OCI-LY3 (cell line): ENCODE measurements around the gene FAM199X.

Experiments used
- H2AFZ ChIP-seq: fragments of 200-600, 300-600 bp; shearing (Covaris generic); 2 replicates; pipeline ENCODE4 v1.6.0; 2014; ENCODE audit warnings: antibody characterized with exemption, low read depth, low read length
- H3K27ac ChIP-seq: fragments of 200-600, 300-600 bp; sonication (generic); 2 replicates; pipeline ENCODE4 v1.5.1; 2014; ENCODE audit warnings: mild to moderate bottlenecking, low read length, moderate library complexity, mixed read lengths
- H3K27me3 ChIP-seq: fragments of 200-600, 300-600 bp; sonication (generic); 2 replicates; pipeline ENCODE4 v1.6.1; 2014; ENCODE audit warnings: low read depth, low read length, mixed read lengths
- H3K36me3 ChIP-seq: fragments of 200-600, 300-600 bp; sonication (generic); replicated peaks from 2 replicates; pipeline ENCODE3; 2014; ENCODE audit warnings: low read depth, low read length, mixed read lengths
- H3K4me1 ChIP-seq: fragments of 300-600, 200-600 bp; sonication (generic); 2 replicates; pipeline ENCODE4 v1.6.1; 2014; ENCODE audit warnings: low read length, mixed read lengths
- H3K4me2 ChIP-seq: fragments of 200-600, 300-600 bp; sonication (generic); 2 replicates; pipeline ENCODE4 v1.6.1; 2014; ENCODE audit warnings: low read length, mixed read lengths
- H3K4me3 ChIP-seq: fragments of 300-600, 200-600 bp; sonication (generic); 2 replicates; pipeline ENCODE4 v1.5.1; 2014; ENCODE audit warnings: antibody characterized with exemption, mild to moderate bottlenecking, low read length, moderate library complexity
- H3K79me2 ChIP-seq: fragments of 300-600, 200-600 bp; shearing (Covaris generic); 2 replicates; pipeline ENCODE4 v1.6.1; 2014; ENCODE audit warnings: mild to moderate bottlenecking, low read length, mixed read lengths
- H3K9ac ChIP-seq: fragments of 300-600, 200-600 bp; shearing (Covaris generic); 2 replicates; pipeline ENCODE4 v1.6.0; 2014; ENCODE audit warnings: mild to moderate bottlenecking, low read length, moderate library complexity
- H3K9me3 ChIP-seq: fragments of 200-600, 300-600 bp; shearing (Covaris generic); 2 replicates; pipeline ENCODE4 v1.6.1; 2014; ENCODE audit warnings: low read length, mixed read lengths; ENCODE audit not compliant: insufficient read depth
- H4K20me1 ChIP-seq: fragments of 200-600, 300-600 bp; sonication (generic); 2 replicates; pipeline ENCODE4 v1.6.1; 2016; ENCODE audit warnings: low read length, mixed read lengths; ENCODE audit not compliant: insufficient read depth
- EZH2phosphoT487 ChIP-seq: fragments of 200-600 bp; shearing (Covaris generic); IDR thresholded peaks from 2 replicates; pipeline ENCODE4 v1.6.1; 2018; ENCODE audit warnings: antibody characterized with exemption, mixed run types, low read depth
- TF ChIP-seq, protein P1 (sequence below): fragments of 200-600, 300-600 bp; sonication (generic); IDR thresholded peaks from 2 replicates; pipeline ENCODE4 v1.5.1; 2014; ENCODE audit warnings: antibody characterized with exemption, low read length, low read depth

Gene FAM199X

GRCh38 chrX:104172788-104173187 is 6.5 kb downstream of the FAM199X start:
- no peak for TF ChIP-seq EZH2phosphoT487
- TF ChIP-seq, protein P1, sequence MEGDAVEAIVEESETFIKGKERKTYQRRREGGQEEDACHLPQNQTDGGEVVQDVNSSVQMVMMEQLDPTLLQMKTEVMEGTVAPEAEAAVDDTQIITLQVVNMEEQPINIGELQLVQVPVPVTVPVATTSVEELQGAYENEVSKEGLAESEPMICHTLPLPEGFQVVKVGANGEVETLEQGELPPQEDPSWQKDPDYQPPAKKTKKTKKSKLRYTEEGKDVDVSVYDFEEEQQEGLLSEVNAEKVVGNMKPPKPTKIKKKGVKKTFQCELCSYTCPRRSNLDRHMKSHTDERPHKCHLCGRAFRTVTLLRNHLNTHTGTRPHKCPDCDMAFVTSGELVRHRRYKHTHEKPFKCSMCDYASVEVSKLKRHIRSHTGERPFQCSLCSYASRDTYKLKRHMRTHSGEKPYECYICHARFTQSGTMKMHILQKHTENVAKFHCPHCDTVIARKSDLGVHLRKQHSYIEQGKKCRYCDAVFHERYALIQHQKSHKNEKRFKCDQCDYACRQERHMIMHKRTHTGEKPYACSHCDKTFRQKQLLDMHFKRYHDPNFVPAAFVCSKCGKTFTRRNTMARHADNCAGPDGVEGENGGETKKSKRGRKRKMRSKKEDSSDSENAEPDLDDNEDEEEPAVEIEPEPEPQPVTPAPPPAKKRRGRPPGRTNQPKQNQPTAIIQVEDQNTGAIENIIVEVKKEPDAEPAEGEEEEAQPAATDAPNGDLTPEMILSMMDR = no peak
- Histone ChIP-seq H2AFZ (no peak overlapping the region), H3K4me2 (no peak overlapping the region), H3K79me2 (peaks cover 44% of the 10 kb centered on the region), H3K4me3 (no peak overlapping the region), H3K4me1 (peaks cover 6% of the 10 kb centered on the region), H3K9me3 (no peaks in the 10 kb centered on the region), H4K20me1 (0 out of 2 replicates have a peak, but pooled peaks cover 3% of the 10 kb centered on the region), H3K9ac (no peak overlapping the region), H3K36me3 (peaks cover 9% of the 10 kb centered on the region), H3K27me3 (no peaks in the 10 kb centered on the region), H3K27ac (no peak overlapping the region)

GRCh38 chrX:104173841-104174240 is 7.6 kb downstream of the FAM199X start:
- TF ChIP-seq, protein P1 = no peak
- no peak for TF ChIP-seq EZH2phosphoT487
- no peak overlapping the region for H3K4me2 ChIP-seq
- peaks cover 9% of the 10 kb centered on the region for H3K36me3 ChIP-seq
- H3K4me1 ChIP-seq = no peaks in the 10 kb centered on the region
- H3K9ac ChIP-seq = no peak overlapping the region
- no peaks in the 10 kb centered on the region for H4K20me1 ChIP-seq
- H3K27me3 ChIP-seq = no peaks in the 10 kb centered on the region
- H2AFZ ChIP-seq = no peak overlapping the region
- peaks cover 33% of the 10 kb centered on the region for H3K79me2 ChIP-seq
- H3K9me3 ChIP-seq = no peaks in the 10 kb centered on the region
- no peak overlapping the region for H3K4me3 ChIP-seq
- no peak overlapping the region for H3K27ac ChIP-seq

GRCh38 chrX:104183685-104184084 is 17.4 kb downstream of the FAM199X start:
- TF ChIP-seq EZH2phosphoT487 = no peak
- TF ChIP-seq, protein P1 = no peak
- Histone ChIP-seq H3K27ac (no peak overlapping the region), H3K4me1 (no peaks in the 10 kb centered on the region), H3K4me3 (no peak overlapping the region), H3K9me3 (no peaks in the 10 kb centered on the region), H3K4me2 (no peak overlapping the region), H3K27me3 (no peaks in the 10 kb centered on the region), H3K9ac (no peak overlapping the region), H3K79me2 (peaks cover 14% of the 10 kb centered on the region), H2AFZ (no peak overlapping the region), H3K36me3 (peaks cover 8% of the 10 kb centered on the region), H4K20me1 (no peaks in the 10 kb centered on the region)

GRCh38 chrX:104187931-104188330 is 21.7 kb downstream of the FAM199X start:
- Histone ChIP-seq H3K9ac (no peak overlapping the region), H3K27ac (no peak overlapping the region), H3K79me2 (no peaks in the 10 kb centered on the region), H3K4me3 (no peak overlapping the region), H3K27me3 (no peaks in the 10 kb centered on the region), H4K20me1 (no peaks in the 10 kb centered on the region), H3K4me1 (no peaks in the 10 kb centered on the region), H3K9me3 (no peaks in the 10 kb centered on the region), H3K4me2 (no peak overlapping the region), H3K36me3 (peaks cover 13% of the 10 kb centered on the region), H2AFZ (no peak overlapping the region)
- TF ChIP-seq, protein P1 = no peak
- TF ChIP-seq EZH2phosphoT487 = no peak
